Stomach (tissue), 4 donors: ENCODE results near the gene DPF3.

ENCODE experiments used
- EP300 ChIP-seq: sonication (generic); formaldehyde crosslinking; IDR thresholded peaks from one replicate; pipeline ENCODE4 v1.6.1; 2017; ENCODE audit warnings: antibody characterized with exemption
- POLR2AphosphoS5 ChIP-seq, 3 donors: sonication (generic); formaldehyde crosslinking; IDR thresholded peaks; one replicate each; pipeline ENCODE4 v1.6.1; 2016; ENCODE audit warnings: antibody characterized with exemption in 3 of 3
- TF ChIP-seq, protein P1 (sequence below), 7 experiments: fragments of 450-650 bp in 4 of 7; fragments of 200-600 bp in 3 of 7; sonication (generic) in 3 of 7; IDR thresholded peaks; one replicate each; pipeline ENCODE4 v1.5.1; 2016 to 2019; ENCODE audit warnings: antibody characterized with exemption in 7 of 7, control low read depth in 2 of 7, mild to moderate bottlenecking in 1 of 7

DNA sequence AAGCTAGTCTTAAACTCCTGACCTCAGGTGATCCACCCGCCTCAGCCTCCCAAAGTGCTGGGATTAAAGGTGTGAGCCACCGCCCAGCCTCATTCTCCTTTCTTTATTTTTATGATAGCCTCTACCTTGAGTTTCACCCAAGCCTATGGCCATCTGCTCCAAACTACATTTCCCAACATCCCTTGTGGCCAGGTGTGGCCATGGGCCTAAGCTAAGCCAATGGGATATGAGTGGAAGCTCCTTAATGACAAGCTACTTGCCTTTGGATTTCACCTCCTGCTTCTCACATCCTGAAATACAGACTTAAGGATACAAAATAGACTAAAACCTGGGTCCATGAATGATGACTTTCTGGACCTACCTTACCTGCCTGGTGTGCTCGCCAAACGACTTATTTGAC lies 46.2 kb downstream of the DPF3 start:
- TF ChIP-seq, protein P1, sequence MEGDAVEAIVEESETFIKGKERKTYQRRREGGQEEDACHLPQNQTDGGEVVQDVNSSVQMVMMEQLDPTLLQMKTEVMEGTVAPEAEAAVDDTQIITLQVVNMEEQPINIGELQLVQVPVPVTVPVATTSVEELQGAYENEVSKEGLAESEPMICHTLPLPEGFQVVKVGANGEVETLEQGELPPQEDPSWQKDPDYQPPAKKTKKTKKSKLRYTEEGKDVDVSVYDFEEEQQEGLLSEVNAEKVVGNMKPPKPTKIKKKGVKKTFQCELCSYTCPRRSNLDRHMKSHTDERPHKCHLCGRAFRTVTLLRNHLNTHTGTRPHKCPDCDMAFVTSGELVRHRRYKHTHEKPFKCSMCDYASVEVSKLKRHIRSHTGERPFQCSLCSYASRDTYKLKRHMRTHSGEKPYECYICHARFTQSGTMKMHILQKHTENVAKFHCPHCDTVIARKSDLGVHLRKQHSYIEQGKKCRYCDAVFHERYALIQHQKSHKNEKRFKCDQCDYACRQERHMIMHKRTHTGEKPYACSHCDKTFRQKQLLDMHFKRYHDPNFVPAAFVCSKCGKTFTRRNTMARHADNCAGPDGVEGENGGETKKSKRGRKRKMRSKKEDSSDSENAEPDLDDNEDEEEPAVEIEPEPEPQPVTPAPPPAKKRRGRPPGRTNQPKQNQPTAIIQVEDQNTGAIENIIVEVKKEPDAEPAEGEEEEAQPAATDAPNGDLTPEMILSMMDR (IDR thresholded peaks at IDR 0.05) = no peak
- TF ChIP-seq POLR2AphosphoS5 (IDR thresholded peaks at IDR 0.05) (no peak), EP300 (no peak)
